Vagina (tissue), 2 donors: ENCODE results near the gene ASAH2.

Source experiments
- CTCF ChIP-seq, 3 experiments: fragments of 450-650 bp in 2 of 3; fragments of 200-600 bp in 1 of 3; sonication (generic) in 1 of 3; IDR thresholded peaks; one replicate each; pipeline ENCODE4 v1.5.1; 2017 to 2019; ENCODE audit warnings: antibody characterized with exemption in 3 of 3, mild to moderate bottlenecking in 2 of 3, moderate library complexity in 2 of 3
- POLR2A ChIP-seq, 2 donors: fragments of 450-650 bp; IDR thresholded peaks; one replicate each; pipeline ENCODE4 v1.6.1; 2017; ENCODE audit warnings: antibody characterized with exemption in 2 of 2, mild to moderate bottlenecking in 2 of 2, moderate library complexity in 2 of 2

GRCh38 chr10:50248598-50248997 lies 2.7 kb downstream of the ASAH2 start:
- TF ChIP-seq POLR2A (IDR thresholded peaks at IDR 0.05) (no peak), CTCF (IDR thresholded peaks at IDR 0.05) (no peak)
